Lower leg skin (tissue), 4 donors: ENCODE data around the gene MAGEB1. TPM values are rescaled to one million over a fixed set of nuclear protein-coding genes. Genes with fewer than 3 reads are reported as not detected.

ENCODE experiments used
- DNase-seq, 2 donors: peaks; one replicate each; pipeline ENCODE4 v3.0.0-alpha.2; 2019; ENCODE audit warnings: low spot score in 2 of 2
- H3K4me3 ChIP-seq: fragments of 200-600 bp; sonication (generic); 2 replicates; pipeline ENCODE4 v1.5.1; 2017; ENCODE audit warnings: mild to moderate bottlenecking, low read depth; ENCODE audit not compliant: poor library complexity, severe bottlenecking
- POLR2A ChIP-seq, 2 donors: fragments of 450-650 bp; IDR thresholded peaks; one replicate each; pipeline ENCODE4 v1.6.1; 2016 to 2017; ENCODE audit warnings: antibody characterized with exemption in 2 of 2, mild to moderate bottlenecking in 1 of 2, moderate library complexity in 1 of 2
- WGBS, 2 donors: methylation state at CpG; one replicate each; pipeline ENCODE4 v1.1.5; 2018; 5-methylcytosine and 5-hydroxymethylcytosine counted together
- intact Hi-C: fragments of 100-400 bp; cut with DNase I; formaldehyde crosslinking; loops from one replicate; pipeline ENCODE4 v1.15.0; 2023; ENCODE audit warnings: low total_unique reads
- total RNA-seq, 4 donors: library from RNA; depleted of rRNA; stranded (reverse); fragments of >200 nt; gene quantifications; one replicate each; pipeline ENCODE4 v1.1.0, GENCODE V29; 2016
- TF ChIP-seq, protein P1 (sequence below), 3 donors: fragments of 450-650 bp; IDR thresholded peaks; one replicate each; pipeline ENCODE4 v1.5.1; 2016; ENCODE audit warnings: antibody characterized with exemption in 3 of 3, mild to moderate bottlenecking in 3 of 3, moderate library complexity in 2 of 3

MAGEB1 gene
- total RNA-seq, result not detected

GRCh38 chrX:30246769-30247489 lies at the start of gene MAGEB1:
MAGEB1 (plus strand) TSS chrX:30247146; CDS start chrX:30250494, 3,348 bp downstream.
- H3K4me3 ChIP-seq, result no peak within 1 kb of the TSS
- DNase-seq, result no peak
- 80% methylated on average over 38 of the region's 38 CpGs; no CpG with 5 or more reads in 1 of the 2 donors for WGBS, 2 donors
- TF ChIP-seq POLR2A (IDR thresholded peaks at IDR 0.05), result no peak
- TF ChIP-seq, protein P1, sequence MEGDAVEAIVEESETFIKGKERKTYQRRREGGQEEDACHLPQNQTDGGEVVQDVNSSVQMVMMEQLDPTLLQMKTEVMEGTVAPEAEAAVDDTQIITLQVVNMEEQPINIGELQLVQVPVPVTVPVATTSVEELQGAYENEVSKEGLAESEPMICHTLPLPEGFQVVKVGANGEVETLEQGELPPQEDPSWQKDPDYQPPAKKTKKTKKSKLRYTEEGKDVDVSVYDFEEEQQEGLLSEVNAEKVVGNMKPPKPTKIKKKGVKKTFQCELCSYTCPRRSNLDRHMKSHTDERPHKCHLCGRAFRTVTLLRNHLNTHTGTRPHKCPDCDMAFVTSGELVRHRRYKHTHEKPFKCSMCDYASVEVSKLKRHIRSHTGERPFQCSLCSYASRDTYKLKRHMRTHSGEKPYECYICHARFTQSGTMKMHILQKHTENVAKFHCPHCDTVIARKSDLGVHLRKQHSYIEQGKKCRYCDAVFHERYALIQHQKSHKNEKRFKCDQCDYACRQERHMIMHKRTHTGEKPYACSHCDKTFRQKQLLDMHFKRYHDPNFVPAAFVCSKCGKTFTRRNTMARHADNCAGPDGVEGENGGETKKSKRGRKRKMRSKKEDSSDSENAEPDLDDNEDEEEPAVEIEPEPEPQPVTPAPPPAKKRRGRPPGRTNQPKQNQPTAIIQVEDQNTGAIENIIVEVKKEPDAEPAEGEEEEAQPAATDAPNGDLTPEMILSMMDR (IDR thresholded peaks at IDR 0.05), result no peak
- intact Hi-C loops, result no loop called here

- intact Hi-C loops, result no loop called here
- no peak overlapping the region for H3K4me3 ChIP-seq
- DNase-seq, result no peak
- 95% methylated on average over 2 of the region's 2 CpGs for WGBS, 2 donors
- no peak for TF ChIP-seq POLR2A (IDR thresholded peaks at IDR 0.05)
- TF ChIP-seq, protein P1 (IDR thresholded peaks at IDR 0.05), result no peak
These were observed 34.8 kb upstream of the MAGEB1 start for GRCh38 chrX:30212172-30212571.

- WGBS, 2 donors, result 85 to 95% methylated on average over 25 to 29 of the region's 29 CpGs
- no peak for DNase-seq
- TF ChIP-seq, protein P1 (IDR thresholded peaks at IDR 0.05), result no peak
- TF ChIP-seq POLR2A (IDR thresholded peaks at IDR 0.05), result no peak
- H3K4me3 ChIP-seq, result no peak within 1 kb of the TSS
- intact Hi-C loops, result no loop called here
These were observed 31.5 kb upstream of the MAGEB1 start, which contains the start of gene MAGEB2 for GRCh38 chrX:30215357-30215843. MAGEB2 (plus strand) TSS chrX:30215563; CDS start chrX:30218581, 3,018 bp downstream.

DNA sequence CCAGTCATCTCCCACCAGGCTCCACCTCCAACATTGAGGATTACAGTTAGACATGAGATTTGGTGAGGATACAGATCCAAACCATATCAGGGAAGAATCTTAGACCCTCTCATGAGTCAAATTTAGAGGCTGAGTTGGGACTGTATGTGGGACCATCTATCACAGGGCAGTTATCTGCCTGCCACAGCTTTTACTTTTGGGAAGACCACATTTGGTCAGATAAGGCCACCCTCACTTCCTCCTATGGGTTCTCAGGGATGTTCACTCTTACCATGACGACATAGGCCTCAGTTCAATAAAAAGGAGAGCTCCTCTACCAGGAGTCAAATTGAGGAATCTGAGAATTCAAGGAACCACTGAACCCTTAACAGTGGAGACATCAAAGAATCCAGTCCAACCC lies 29.5 kb upstream of the MAGEB1 start:
- TF ChIP-seq POLR2A (IDR thresholded peaks at IDR 0.05), result no peak
- TF ChIP-seq, protein P1 (IDR thresholded peaks at IDR 0.05), result no peak
- H3K4me3 ChIP-seq, result no peak overlapping the region

DNA sequence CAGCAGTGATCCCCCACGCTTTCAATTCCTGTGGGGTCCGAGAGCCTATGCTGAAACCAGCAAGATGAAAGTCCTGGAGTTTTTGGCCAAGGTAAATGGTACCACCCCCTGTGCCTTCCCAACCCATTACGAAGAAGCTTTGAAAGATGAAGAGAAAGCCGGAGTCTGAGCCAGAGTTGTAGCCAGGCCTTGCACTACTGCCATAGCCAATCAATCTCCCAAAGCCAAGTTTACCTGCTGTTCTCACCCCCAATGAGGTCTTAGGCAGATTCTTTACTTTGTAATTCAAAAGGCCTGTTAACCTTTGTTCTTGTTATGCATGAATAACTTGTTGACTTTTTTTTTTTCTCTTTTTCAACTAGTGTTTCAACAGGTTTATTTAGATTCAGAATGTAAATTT lies 27.6 kb upstream of the MAGEB1 start:
- whole genome bisulfite sequencing, 2 donors, result 81 to 100% methylated on average over 3 to 4 of the region's 4 CpGs
- H3K4me3 ChIP-seq, result no peak overlapping the region
- intact Hi-C loops, result no loop called here
- DNase-seq, result no peak
- TF ChIP-seq POLR2A (IDR thresholded peaks at IDR 0.05), result no peak
- TF ChIP-seq, protein P1 (IDR thresholded peaks at IDR 0.05), result no peak

More for the DNA sequence above, 29.5 kb upstream of the MAGEB1 start:
- no peak for DNase-seq
- intact Hi-C loops, result no loop called here
- 22 to 69% methylated on average over 1 of the region's 1 CpG for WGBS, 2 donors
